HG03342 (cell line): ENCODE measurements around the gene PDE4D.
A peak's percentile ranks its signal among the peaks of the same experiment; 100 is the strongest.
"Not testable (repeated sequence)": the region's sequence is repeated elsewhere in the genome, so short reads cannot be mapped to it uniquely, and the experiment has no call there.

Source experiments
- ATAC-seq: cut with Tn5 transposase; IDR thresholded peaks from one replicate; pipeline ENCODE4 v1.9.1; 2021; ENCODE audit warnings: mild to moderate bottlenecking, moderate library complexity; ENCODE audit not compliant: unreplicated experiment

The PDE4D gene

GRCh38 chr5:59748036-59748663, 145.4 kb downstream of the PDE4D start:
- ATAC-seq = not testable (repeated sequence)

- ATAC-seq = no peak
Observed at GRCh38 chr5:59746241-59746765, 147.2 kb downstream of the PDE4D start.

GRCh38 chr5:59745415-59745863, 148.1 kb downstream of the PDE4D start:
- ATAC-seq = no peak

- ATAC-seq = no peak
Observed at GRCh38 chr5:59744531-59744992, 149.0 kb downstream of the PDE4D start.

GRCh38 chr5:59741599-59741998, 151.9 kb downstream of the PDE4D start:
- no peak for ATAC-seq

GRCh38 chr5:59738024-59738423, 155.5 kb downstream of the PDE4D start:
- no peak for ATAC-seq

GRCh38 chr5:59732806-59733205, 160.7 kb downstream of the PDE4D start:
- no peak for ATAC-seq

GRCh38 chr5:59732301-59732700, 161.2 kb downstream of the PDE4D start:
- ATAC-seq = no peak

- no peak for ATAC-seq
Observed at GRCh38 chr5:59731809-59732208, 161.7 kb downstream of the PDE4D start.

GRCh38 chr5:59729820-59730219, 163.7 kb downstream of the PDE4D start:
- ATAC-seq = no peak

- no peak for ATAC-seq
Observed at GRCh38 chr5:59729357-59729756, 164.2 kb downstream of the PDE4D start.

GRCh38 chr5:59728356-59728755, 165.2 kb downstream of the PDE4D start:
- no peak for ATAC-seq

GRCh38 chr5:59727186-59727585, 166.3 kb downstream of the PDE4D start:
- no peak for ATAC-seq

GRCh38 chr5:59725392-59725767, 168.1 kb downstream of the PDE4D start:
- no peak for ATAC-seq

GRCh38 chr5:59724482-59725391, 168.8 kb downstream of the PDE4D start:
- ATAC-seq = peak; percentile 96

GRCh38 chr5:59722874-59723273, 170.7 kb downstream of the PDE4D start:
- ATAC-seq = no peak

- ATAC-seq = no peak
Observed at GRCh38 chr5:59721741-59722140, 171.8 kb downstream of the PDE4D start.

- ATAC-seq = no peak
Observed at GRCh38 chr5:59720063-59720462, 173.5 kb downstream of the PDE4D start.

- no peak for ATAC-seq
Observed at GRCh38 chr5:59716966-59717500, 176.5 kb downstream of the PDE4D start.

- ATAC-seq = no peak
Observed at GRCh38 chr5:59716029-59716428, 177.5 kb downstream of the PDE4D start.

- no peak for ATAC-seq
Observed at GRCh38 chr5:59715228-59715627, 178.3 kb downstream of the PDE4D start.

GRCh38 chr5:59713498-59713844, 180.1 kb downstream of the PDE4D start:
- ATAC-seq = no peak
